Dermis microvascular lymphatic vessel endothelial cell (primary cell): Measurements from ENCODE around the gene FBXO28. TPM values are rescaled to one million over a fixed set of nuclear protein-coding genes. Genes with fewer than 3 reads are reported as not detected.
A peak's percentile ranks its signal among the peaks of the same experiment; 100 is the strongest.

Source experiments
- DNase-seq, 2 donors: peaks; one replicate each; pipeline versions ENCODE4 v3.0.0 to v3.0.0-alpha.2; 2010; ENCODE audit warnings: low read depth in 2 of 2
- total RNA-seq: library from RNA; depleted of rRNA; stranded (reverse); fragments of >200 nt; gene quantifications from 2 replicates; pipeline ENCODE4 v1.2.1, GENCODE V29; 2014

Gene FBXO28
- total RNA-seq, 1 donor from 2014 or later = 65.7 TPM

DNA sequence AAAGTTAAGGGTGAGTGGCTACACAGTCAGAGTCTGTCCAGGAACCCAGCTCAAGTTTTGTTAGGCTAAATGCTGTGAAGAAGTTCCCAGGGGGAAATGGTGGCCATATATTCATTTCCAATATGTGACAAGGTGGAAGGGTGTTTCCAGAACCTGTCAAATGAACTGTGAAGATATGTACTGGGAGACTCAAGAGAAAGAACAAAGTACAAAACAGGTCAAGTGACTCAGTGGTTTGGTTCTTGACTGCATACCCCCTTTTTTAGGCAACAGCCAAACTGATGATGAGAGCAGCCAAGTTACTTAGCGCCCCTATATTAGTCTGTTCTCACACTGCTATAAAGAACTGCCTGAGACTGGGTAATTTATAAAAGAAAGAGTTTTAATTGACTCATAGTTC lies 18.6 kb upstream of the FBXO28 start:
- DNase-seq = no peak

DNA sequence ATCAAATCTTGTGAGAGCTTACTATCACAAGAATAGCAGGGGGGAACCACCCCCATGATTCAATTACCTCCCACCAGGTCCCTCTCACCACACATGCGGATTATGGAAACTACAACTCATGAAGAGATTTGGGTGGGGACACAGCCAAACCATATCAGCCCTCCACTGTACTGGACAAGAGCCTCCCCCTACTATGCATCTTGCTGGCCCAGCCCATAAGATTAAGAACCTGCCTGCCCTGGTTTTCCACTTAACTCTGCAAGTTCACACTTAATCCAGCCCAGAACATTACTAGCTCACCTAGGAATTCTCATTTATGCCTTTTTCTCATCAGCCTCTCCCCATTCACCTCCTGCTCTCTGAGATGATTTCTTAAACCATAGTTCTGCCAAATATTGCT lies 18.0 kb upstream of the FBXO28 start:
- DNase-seq = no peak

DNA sequence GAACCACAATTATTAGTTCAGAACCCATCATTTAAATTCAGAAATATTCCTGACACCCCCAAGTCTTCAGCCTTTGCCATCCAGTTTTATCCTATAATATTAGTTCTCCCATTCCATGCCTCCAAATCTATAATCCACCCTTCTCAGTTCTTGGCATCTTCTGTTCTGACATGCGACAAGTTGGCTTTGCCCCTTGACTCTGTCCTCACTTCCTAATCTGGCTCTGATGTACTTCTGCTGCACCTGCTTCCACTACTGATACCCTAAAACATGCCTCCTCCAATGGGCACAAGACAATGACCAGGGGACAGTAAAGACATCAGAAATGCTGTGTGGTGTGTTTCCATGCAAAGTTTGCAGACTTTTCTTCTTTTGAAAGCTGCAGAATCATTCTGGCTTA lies 17.1 kb upstream of the FBXO28 start:
- no peak for DNase-seq

DNA sequence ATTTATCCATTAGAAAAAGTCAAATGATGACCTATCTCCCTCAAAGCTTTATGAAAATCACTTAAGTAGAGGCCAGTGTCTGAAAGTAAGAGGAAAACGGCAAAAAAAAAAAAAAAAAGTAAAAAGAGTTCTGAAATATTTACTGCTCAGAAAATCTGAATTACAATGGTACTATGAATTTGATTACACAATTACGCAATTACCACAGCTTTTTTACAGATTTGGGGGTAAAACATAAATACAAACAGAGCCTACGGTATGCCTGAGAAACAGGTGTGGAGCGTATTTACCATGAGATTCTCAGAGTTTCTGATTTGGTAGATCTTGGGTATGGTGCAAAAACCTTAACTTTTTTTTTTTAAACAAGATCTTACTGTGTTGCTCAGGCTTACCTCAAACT lies 15.9 kb upstream of the FBXO28 start:
- DNase-seq = no peak

- DNase-seq = peak; percentile 88 to 92
Observed at GRCh38 chr1:224106568-224107281, 7.2 kb upstream of the FBXO28 start.

GRCh38 chr1:224107282-224107625 lies 6.7 kb upstream of the FBXO28 start:
- DNase-seq = peak; percentile 75 to 80

DNA sequence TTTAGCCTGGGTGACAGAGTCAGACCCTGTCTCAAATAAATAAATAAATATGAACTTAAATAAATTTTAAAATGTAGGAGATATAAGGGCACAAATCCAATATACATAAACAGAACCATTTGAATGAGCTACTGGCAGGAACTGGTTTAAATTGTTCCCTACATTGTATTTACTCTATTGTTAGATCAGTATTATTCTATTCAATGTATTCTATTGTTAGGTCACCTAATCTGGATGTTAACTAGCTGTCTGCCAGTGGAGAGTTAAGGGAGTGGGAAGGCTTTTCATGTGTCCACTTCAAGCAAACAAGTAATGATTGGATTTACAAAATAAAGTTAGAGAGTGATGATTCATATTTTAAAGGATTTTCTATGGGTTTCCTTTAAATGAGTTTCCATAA lies 4.9 kb upstream of the FBXO28 start:
- DNase-seq = peak in 1 of 2 donors; percentile 37

- no peak for DNase-seq
Observed at GRCh38 chr1:224109981-224110380, 3.9 kb upstream of the FBXO28 start.

DNA sequence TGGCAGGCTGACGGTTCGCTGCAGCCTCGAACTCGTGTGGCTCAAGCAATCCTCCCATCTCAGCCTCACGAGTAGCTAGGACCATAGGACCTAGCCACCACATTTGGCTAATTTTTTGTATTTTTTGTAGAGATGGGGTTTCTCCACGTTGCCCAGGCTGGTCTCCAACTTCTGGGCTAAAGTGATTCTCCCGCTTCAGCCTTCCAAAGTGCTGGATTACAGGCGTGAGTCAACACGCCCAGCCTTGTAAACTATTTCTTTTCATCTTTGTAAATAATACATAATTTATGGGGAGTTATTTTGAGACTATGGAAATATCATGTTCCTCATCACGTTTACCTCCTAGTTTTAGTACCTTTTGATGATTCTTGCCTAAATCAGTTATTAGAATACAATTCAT lies 906 bp upstream of the FBXO28 start:
- DNase-seq = no peak

GRCh38 chr1:224113545-224113917 lies 380 bp upstream of the FBXO28 start:
- no peak for DNase-seq

DNA sequence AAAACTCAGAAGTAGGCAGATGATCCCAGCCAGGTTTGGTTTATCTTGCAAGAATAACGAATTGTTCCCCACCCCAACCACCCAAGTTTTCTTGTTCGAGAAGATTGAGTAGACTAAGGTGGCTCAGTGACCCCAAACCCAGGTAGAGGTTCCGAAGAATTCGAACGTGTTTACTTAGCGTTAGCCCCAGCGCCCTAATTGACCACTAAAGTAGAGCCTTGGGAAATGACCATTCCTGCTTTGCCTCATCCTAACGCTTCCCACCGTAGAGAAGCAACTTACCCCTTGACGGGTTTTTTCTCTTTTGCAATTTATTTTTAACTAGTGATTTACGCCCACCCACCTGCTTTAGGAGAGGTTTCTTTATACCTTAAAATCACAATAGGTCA lies 870 bp downstream of the FBXO28 start:
- peak in 1 of 2 donors; percentile 31 for DNase-seq

DNA sequence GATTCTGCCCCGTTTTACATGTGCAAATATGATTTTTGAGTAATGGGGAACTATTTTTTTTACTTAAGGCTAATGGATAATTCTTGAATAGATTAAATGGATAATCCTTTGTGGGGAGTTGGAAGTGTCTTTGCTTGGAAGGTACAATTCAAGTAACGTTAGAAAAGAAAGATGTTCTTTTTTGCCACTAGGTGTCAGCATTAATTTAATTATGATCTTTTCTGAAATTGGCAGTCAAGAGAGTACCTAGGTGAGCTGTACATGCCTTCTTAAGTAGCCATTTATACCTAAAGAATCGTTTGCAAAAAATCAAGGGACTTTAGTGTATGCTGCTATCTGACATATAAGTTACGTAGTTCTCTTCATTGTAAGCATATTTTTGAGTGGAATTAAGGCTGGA lies 2.2 kb downstream of the FBXO28 start:
- peak in 1 of 2 donors; percentile 69 for DNase-seq

GRCh38 chr1:224118688-224119087 lies 4.8 kb downstream of the FBXO28 start:
- DNase-seq = no peak

- DNase-seq = no peak
Observed at GRCh38 chr1:224123136-224123535, 9.2 kb downstream of the FBXO28 start.

- no peak for DNase-seq
Observed at GRCh38 chr1:224124220-224124619, 10.3 kb downstream of the FBXO28 start.

DNA sequence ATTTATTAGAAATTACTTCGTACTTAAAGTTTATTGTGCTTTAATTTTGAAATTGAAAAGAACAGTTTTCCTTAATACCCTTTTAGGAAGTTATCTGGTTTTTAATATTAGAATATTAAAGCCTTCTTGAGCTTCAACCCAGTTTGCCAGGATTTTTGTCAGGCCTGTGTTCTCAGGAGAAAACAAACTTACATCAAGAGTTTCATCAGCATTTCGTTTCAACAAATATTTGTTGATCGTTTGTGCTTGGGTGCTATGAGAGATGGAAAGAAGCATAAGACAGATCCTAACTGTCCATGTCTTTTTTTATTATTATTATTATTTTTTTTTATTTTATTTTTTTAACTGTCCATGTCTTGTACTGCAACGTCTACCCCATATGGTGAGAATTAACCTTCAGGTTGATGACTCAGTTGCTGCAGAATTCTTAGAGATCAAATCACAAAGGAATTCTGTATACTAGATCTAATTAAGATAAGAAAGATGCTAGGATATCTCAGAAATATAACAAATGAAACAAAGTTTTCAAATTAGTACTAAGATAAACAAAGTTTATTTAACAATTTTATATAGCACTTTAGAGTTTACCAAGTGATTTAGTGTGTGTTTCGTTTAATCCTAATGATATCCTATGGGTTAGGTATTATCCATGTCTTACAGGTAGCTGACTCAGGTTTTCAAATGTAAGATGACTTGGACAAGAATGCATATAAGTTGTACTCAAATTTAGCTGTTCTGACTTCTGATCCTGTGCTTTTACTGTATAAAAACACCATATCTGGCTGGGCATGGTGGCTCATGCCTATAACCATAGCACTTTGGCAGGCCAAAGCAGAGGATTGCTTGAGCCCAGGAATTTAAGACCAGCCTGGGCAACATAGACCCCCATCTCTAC lies 14.3 kb downstream of the FBXO28 start:
- DNase-seq = no peak

DNA sequence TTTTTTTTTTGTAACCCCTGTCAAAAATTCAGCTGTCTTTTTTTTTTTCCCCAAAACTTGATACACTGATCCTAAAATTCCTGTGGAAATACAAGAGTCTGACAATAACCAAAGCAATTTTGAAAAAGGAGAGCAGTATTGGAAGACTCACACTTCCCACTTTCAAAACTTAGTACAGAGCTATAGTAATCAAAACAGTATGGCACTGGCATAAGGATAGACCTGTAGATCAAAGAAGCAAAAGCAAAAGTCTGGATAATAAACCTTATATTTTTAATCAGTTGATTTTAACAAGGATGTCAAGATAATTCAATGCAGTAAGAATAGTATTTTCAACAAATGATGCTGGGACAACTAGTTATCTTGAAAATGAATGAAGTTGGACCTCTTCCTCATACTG lies 17.3 kb downstream of the FBXO28 start:
- DNase-seq = no peak

DNA sequence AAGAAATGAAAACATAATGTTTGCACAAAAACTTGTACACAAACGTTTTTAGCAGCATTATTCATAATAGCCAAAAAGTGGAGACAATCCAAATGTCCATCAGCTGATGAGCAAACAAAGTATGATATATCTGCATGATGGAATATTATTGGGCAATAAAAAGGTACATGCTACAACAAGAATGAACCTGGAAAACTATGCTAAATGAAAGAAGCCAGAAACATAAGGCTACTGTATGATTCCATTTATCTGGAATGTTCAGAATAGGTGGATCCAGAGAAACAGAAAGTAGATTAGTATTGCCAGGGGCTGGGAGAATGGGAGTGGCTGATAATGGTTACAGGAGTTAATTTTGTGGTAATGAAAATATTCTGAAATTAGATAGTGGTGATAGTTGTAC lies 19.0 kb downstream of the FBXO28 start:
- DNase-seq = no peak

DNA sequence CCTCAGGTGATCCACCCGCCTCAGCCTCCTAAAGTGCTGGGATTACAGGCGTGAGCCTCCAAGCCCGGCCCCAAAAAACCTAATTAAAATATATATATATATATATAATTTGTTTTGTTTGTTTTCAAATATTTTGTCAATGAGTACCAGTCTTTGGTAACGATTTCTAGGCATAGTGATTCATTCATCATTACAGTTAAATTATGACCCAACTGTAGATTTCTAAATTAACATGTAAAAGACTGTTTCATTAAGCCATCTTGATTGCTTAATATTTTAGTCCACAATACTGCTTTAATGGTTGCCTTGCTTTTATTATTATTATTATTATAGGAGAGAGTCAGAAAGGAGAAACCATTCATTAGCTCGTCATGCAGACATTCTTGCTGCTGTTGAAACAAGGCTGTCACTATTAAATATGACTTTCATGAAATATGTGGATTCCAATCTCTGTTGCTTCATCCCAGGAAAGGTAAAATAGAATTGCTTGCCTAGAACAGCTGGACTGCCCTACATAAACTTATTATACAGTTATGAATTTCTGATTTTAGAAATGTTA lies 19.9 kb downstream of the FBXO28 start:
- DNase-seq = no peak

DNA sequence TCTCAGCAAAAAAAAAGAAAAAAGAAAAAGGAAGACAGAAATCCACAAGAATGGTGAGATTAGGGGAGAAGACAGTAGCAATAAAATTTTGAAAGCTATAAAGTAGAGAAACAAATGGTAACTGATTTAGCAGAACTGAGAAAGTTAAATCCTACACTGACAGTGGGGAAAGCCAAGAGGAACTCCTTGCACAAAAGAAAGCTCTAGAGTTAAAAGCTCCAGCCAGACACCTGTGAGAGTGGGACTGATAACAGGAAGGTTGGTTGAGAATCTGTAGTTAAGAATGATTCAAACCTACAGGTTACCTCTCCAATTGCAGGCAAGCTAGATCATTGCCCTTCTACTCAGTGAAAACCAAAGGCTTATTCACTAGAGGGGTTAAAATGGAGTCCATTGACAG lies 23.6 kb downstream of the FBXO28 start:
- no peak for DNase-seq

GRCh38 chr1:224138198-224138597 lies 24.3 kb downstream of the FBXO28 start:
- DNase-seq = no peak

- DNase-seq = no peak
Observed at GRCh38 chr1:224141693-224142092, 27.8 kb downstream of the FBXO28 start.

DNA sequence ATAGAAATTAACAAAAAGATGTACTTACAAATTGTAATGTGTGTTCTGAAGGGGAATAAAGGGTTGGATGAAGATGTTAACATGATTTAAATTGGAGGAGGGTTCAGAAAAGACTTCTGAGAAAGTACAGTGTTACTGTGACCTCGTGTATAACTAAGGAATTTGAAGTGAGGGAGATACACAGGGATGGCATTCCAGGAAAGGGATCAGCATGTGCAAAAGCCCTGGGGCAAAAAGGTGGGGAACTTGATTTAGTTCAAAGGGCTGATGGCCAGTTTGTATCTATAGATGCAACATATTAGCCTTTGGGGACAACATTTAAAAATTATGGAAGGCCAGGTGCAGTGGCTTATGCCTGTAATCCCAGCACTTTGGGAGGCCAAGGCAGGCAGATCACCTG lies 35.8 kb downstream of the FBXO28 start:
- DNase-seq = no peak
